MG63 (cell line): Measurements from ENCODE around the gene UGT1A9. TPM values are rescaled to one million over a fixed set of nuclear protein-coding genes. Genes with fewer than 3 reads are reported as not detected.
A peak's percentile ranks its signal among the peaks of the same experiment; 100 is the strongest.
"Not testable (repeated sequence)": the region's sequence is repeated elsewhere in the genome, so short reads cannot be mapped to it uniquely, and the experiment has no call there.

Experiments
- DNase-seq: peaks from one replicate; pipeline ENCODE4 v3.0.0-alpha.2; 2020
- H3K27me3 ChIP-seq: fragments of 250-450 bp; sonication (Bioruptor Pico); 2 replicates; pipeline ENCODE4 v1.5.1; 2020; ENCODE audit warnings: mild to moderate bottlenecking, moderate library complexity
- H3K36me3 ChIP-seq: fragments of 250-450 bp; sonication (Bioruptor Pico); 2 replicates; pipeline ENCODE4 v1.5.1; 2020; ENCODE audit warnings: mild to moderate bottlenecking, moderate library complexity
- H3K4me3 ChIP-seq: fragments of 250-450 bp; sonication (Bioruptor Pico); 2 replicates; pipeline ENCODE4 v1.5.1; 2020; ENCODE audit warnings: mild to moderate bottlenecking, moderate library complexity
- H3K9me3 ChIP-seq: fragments of 250-450 bp; sonication (Bioruptor Pico); 2 replicates; pipeline ENCODE4 v1.5.1; 2020; ENCODE audit warnings: mild to moderate bottlenecking, moderate library complexity
- total RNA-seq: library from RNA; depleted of rRNA; stranded (reverse); fragments of >200 nt; shearing (Covaris generic); gene quantifications from 2 replicates; pipeline ENCODE4 v1.2.3, GENCODE V29; 2014; ENCODE audit warnings: low replicate concordance; rRNA removed

The UGT1A9 gene
- total RNA-seq: not detected in 2 replicates

GRCh38 chr2:233671290-233672161 lies at the start of gene UGT1A9:
Gene UGT1A9 (plus strand): TSS chr2:233671898. CDS start chr2:233671935, 37 bp downstream.
- Histone ChIP-seq H3K36me3 (no peaks in the 10 kb centered on the region), H3K4me3 (no peak within 1 kb of the TSS), H3K9me3 (no peaks in the 10 kb centered on the region), H3K27me3 (no peaks in the 10 kb centered on the region; the same call in 1 of the 2 replicates)
- no peak for DNase-seq

GRCh38 chr2:233627331-233628025 lies 44.2 kb upstream of the UGT1A9 start:
- Histone ChIP-seq H3K9me3 (peaks cover 7% of the 10 kb centered on the region), H3K4me3 (no peak overlapping the region), H3K36me3 (no peaks in the 10 kb centered on the region), H3K27me3 (no peaks in the 10 kb centered on the region)
- no peak for DNase-seq

GRCh38 chr2:233636306-233636705 lies 35.4 kb upstream of the UGT1A9 start, which contains the start of gene UGT1A10:
Gene UGT1A10 (plus strand): TSS chr2:233636448. CDS start chr2:233636523, 75 bp downstream.
- H3K9me3 ChIP-seq, H3K27me3 ChIP-seq, H3K4me3 ChIP-seq, H3K36me3 ChIP-seq: not testable (repeated sequence)
- peak; percentile 13 for DNase-seq

- no peak for DNase-seq
- H3K4me3 ChIP-seq: no peak overlapping the region
- peaks cover 6% of the 10 kb centered on the region; the same call in 1 of the 2 replicates for H3K9me3 ChIP-seq
- no peaks in the 10 kb centered on the region for H3K36me3 ChIP-seq
- no peaks in the 10 kb centered on the region; the same call in 1 of the 2 replicates for H3K27me3 ChIP-seq
Measured at GRCh38 chr2:233638836-233639235, 32.9 kb upstream of the UGT1A9 start.

- H3K36me3 ChIP-seq: no peaks in the 10 kb centered on the region
- no peak for DNase-seq
Measured at GRCh38 chr2:233639860-233640259, 31.8 kb upstream of the UGT1A9 start.

GRCh38 chr2:233643128-233643527 lies 28.6 kb upstream of the UGT1A9 start:
- Histone ChIP-seq H3K9me3 (peaks cover 6% of the 10 kb centered on the region; the same call in 1 of the 2 replicates), H3K36me3 (no peaks in the 10 kb centered on the region), H3K27me3 (no peaks in the 10 kb centered on the region), H3K4me3 (no peak overlapping the region)
- DNase-seq: peak; percentile 3

More at GRCh38 chr2:233639860-233640259, 31.8 kb upstream of the UGT1A9 start:
- no peak overlapping the region for H3K4me3 ChIP-seq
- peaks cover 6% of the 10 kb centered on the region; the same call in 1 of the 2 replicates for H3K9me3 ChIP-seq
- H3K27me3 ChIP-seq: no peaks in the 10 kb centered on the region; the same call in 1 of the 2 replicates

- not testable (repeated sequence) for H3K4me3 ChIP-seq, H3K36me3 ChIP-seq, H3K9me3 ChIP-seq, H3K27me3 ChIP-seq, DNase-seq
Measured at GRCh38 chr2:233646033-233646432, 25.7 kb upstream of the UGT1A9 start.

- Histone ChIP-seq H3K9me3 (no peaks in the 10 kb centered on the region), H3K36me3 (no peaks in the 10 kb centered on the region)
Measured at GRCh38 chr2:233650981-233651380, 20.7 kb upstream of the UGT1A9 start.

GRCh38 chr2:233651430-233651829 lies 20.3 kb upstream of the UGT1A9 start:
- Histone ChIP-seq H3K4me3 (no peak overlapping the region), H3K36me3 (no peaks in the 10 kb centered on the region), H3K9me3 (no peaks in the 10 kb centered on the region), H3K27me3 (no peaks in the 10 kb centered on the region; the same call in 1 of the 2 replicates)
- DNase-seq: no peak

More at GRCh38 chr2:233650981-233651380, 20.7 kb upstream of the UGT1A9 start:
- DNase-seq: no peak
- no peaks in the 10 kb centered on the region; the same call in 1 of the 2 replicates for H3K27me3 ChIP-seq
- H3K4me3 ChIP-seq: no peak overlapping the region

- H3K9me3 ChIP-seq: no peaks in the 10 kb centered on the region
- no peaks in the 10 kb centered on the region for H3K36me3 ChIP-seq
- no peak for DNase-seq
Measured at GRCh38 chr2:233654501-233654900, 17.2 kb upstream of the UGT1A9 start.

GRCh38 chr2:233655043-233655442 lies 16.7 kb upstream of the UGT1A9 start:
- no peak for DNase-seq
- H3K4me3 ChIP-seq: no peak overlapping the region
- no peaks in the 10 kb centered on the region for H3K9me3 ChIP-seq
- no peaks in the 10 kb centered on the region for H3K36me3 ChIP-seq
- H3K27me3 ChIP-seq: peaks cover 5% of the 10 kb centered on the region

More at GRCh38 chr2:233654501-233654900, 17.2 kb upstream of the UGT1A9 start:
- Histone ChIP-seq H3K27me3 (peaks cover 5% of the 10 kb centered on the region), H3K4me3 (no peak overlapping the region)

GRCh38 chr2:233655943-233656342 lies 15.8 kb upstream of the UGT1A9 start:
- not testable (repeated sequence) for H3K9me3 ChIP-seq, DNase-seq, H3K27me3 ChIP-seq, H3K36me3 ChIP-seq, H3K4me3 ChIP-seq

- DNase-seq: no peak
- Histone ChIP-seq H3K27me3 (peaks cover 5% of the 10 kb centered on the region), H3K4me3 (no peak overlapping the region), H3K36me3 (no peaks in the 10 kb centered on the region), H3K9me3 (no peaks in the 10 kb centered on the region)
Measured at GRCh38 chr2:233656443-233656842, 15.3 kb upstream of the UGT1A9 start.

GRCh38 chr2:233658610-233659009 lies 13.1 kb upstream of the UGT1A9 start:
- Histone ChIP-seq H3K9me3 (no peaks in the 10 kb centered on the region; the same call in 1 of the 2 replicates), H3K36me3 (no peaks in the 10 kb centered on the region), H3K27me3 (peaks cover 5% of the 10 kb centered on the region), H3K4me3 (no peak overlapping the region)
- no peak for DNase-seq

- DNase-seq: no peak
- Histone ChIP-seq H3K27me3 (no peaks in the 10 kb centered on the region; the same call in none of the 2 replicates), H3K4me3 (no peak overlapping the region), H3K36me3 (no peaks in the 10 kb centered on the region), H3K9me3 (no peaks in the 10 kb centered on the region; the same call in 1 of the 2 replicates)
Measured at GRCh38 chr2:233663911-233664310, 7.8 kb upstream of the UGT1A9 start.

- no peaks in the 10 kb centered on the region for H3K36me3 ChIP-seq
- no peak for DNase-seq
- H3K4me3 ChIP-seq: no peak overlapping the region
- H3K9me3 ChIP-seq: no peaks in the 10 kb centered on the region
- H3K27me3 ChIP-seq: no peaks in the 10 kb centered on the region; the same call in 1 of the 2 replicates
Measured at GRCh38 chr2:233668605-233669260, 3.0 kb upstream of the UGT1A9 start.
